HepG2 (cell line): Measurements from ENCODE around the gene ABCG4. TPM values are rescaled to one million over a fixed set of nuclear protein-coding genes. Genes with fewer than 3 reads are reported as not detected.

Experiments
- BRD4 ChIP-seq: sonication (generic); formaldehyde crosslinking; IDR thresholded peaks from 2 replicates; pipeline ENCODE4 v1.4.0; 2020; ENCODE audit warnings: missing genetic modification reagents
- DPF2 ChIP-seq: sonication (generic); formaldehyde crosslinking; IDR thresholded peaks from 2 replicates; pipeline ENCODE4 v1.4.0; 2020; ENCODE audit warnings: mild to moderate bottlenecking, low read depth, missing genetic modification reagents, borderline replicate concordance
- ETV6 ChIP-seq: sonication (generic); formaldehyde crosslinking; conservative IDR thresholded peaks from 2 replicates; pipeline ENCODE4 v1.4.0; 2020; ENCODE audit warnings: missing genetic modification reagents
- FOSL2 ChIP-seq: sonication (generic); formaldehyde crosslinking; IDR thresholded peaks from 2 replicates; pipeline ENCODE4 v1.4.0; 2020; ENCODE audit warnings: missing genetic modification reagents
- IRF2 ChIP-seq: IDR thresholded peaks from 2 replicates; pipeline ENCODE4 v1.6.1; 2018; ENCODE audit warnings: missing genetic modification reagents, missing compliant biosample characterization
- MED8 ChIP-seq: sonication (generic); formaldehyde crosslinking; IDR thresholded peaks from 2 replicates; pipeline ENCODE4 v1.8.1; 2023; ENCODE audit warnings: mild to moderate bottlenecking, missing genetic modification reagents; ENCODE audit not compliant: insufficient replicate concordance
- POLR2G ChIP-seq: fragments of 200-400 bp; formaldehyde crosslinking; IDR thresholded peaks from 2 replicates; pipeline ENCODE4 v1.6.1; 2018; ENCODE audit warnings: mild to moderate bottlenecking, low read depth, low read length, moderate library complexity
- SATB2 ChIP-seq: sonication (generic); formaldehyde crosslinking; IDR thresholded peaks from 2 replicates; pipeline ENCODE4 v1.5.0; 2020; ENCODE audit warnings: missing genetic modification reagents
- ZFP36L1 ChIP-seq: sonication (generic); formaldehyde crosslinking; IDR thresholded peaks from 2 replicates; pipeline ENCODE4 v1.8.0; 2022; ENCODE audit warnings: mild to moderate bottlenecking, missing genetic modification reagents, moderate library complexity
- ZNF235 ChIP-seq: sonication (generic); formaldehyde crosslinking; IDR thresholded peaks from 2 replicates; pipeline ENCODE4 v1.8.1; 2023; ENCODE audit warnings: mild to moderate bottlenecking, missing genetic modification reagents, borderline replicate concordance
- ZNF282 ChIP-seq: fragments of 450-650 bp; IDR thresholded peaks from 2 replicates; pipeline ENCODE4 v1.6.1; 2018; ENCODE audit not compliant: partially characterized antibody
- ZNF430 ChIP-seq: sonication (generic); formaldehyde crosslinking; IDR thresholded peaks from 2 replicates; pipeline ENCODE4 v1.9.0; 2021; ENCODE audit warnings: mild to moderate bottlenecking, missing genetic modification reagents
- ZNF605 ChIP-seq: sonication (generic); formaldehyde crosslinking; IDR thresholded peaks from 2 replicates; pipeline ENCODE4 v1.8.0; 2022; ENCODE audit warnings: mild to moderate bottlenecking, missing genetic modification reagents
- ZNF7 ChIP-seq: IDR thresholded peaks from 2 replicates; pipeline ENCODE4 v1.6.1; 2016; ENCODE audit warnings: missing biosample characterization, missing genetic modification reagents
- ZSCAN29 ChIP-seq: sonication (generic); formaldehyde crosslinking; conservative IDR thresholded peaks from 2 replicates; pipeline ENCODE4 v1.4.0; 2020; ENCODE audit warnings: mild to moderate bottlenecking, missing genetic modification reagents
- polyA plus RNA-seq, 8 experiments: library from polyadenylated mRNA; depleted of rRNA in 3 of 8; stranded (reverse) in 7 of 8; unstranded in 1 of 8; fragments of >200 nt; fragmentation: Illumina TruSeq in 4 of 8; extraction: Trizol in 4 of 8; gene quantifications; 2 replicates each; pipeline versions ENCODE4 v1.2.1 to v1.2.3, GENCODE V29; 2011 to 2016; ENCODE audit warnings: low read depth in 4 of 8, missing spikeins in 1 of 8, mixed read lengths in 1 of 8; ENCODE audit not compliant: insufficient read depth in 1 of 8
- total RNA-seq, 5 experiments: library from RNA; depleted of rRNA; stranded (reverse); fragments of >200 nt; fragmentation: Illumina TruSeq; extraction: Trizol; gene quantifications; 2 replicates each; pipeline ENCODE4 v1.2.3, GENCODE V29; 2016; ENCODE audit warnings: low read depth in 1 of 5
- TF ChIP-seq, protein P1 (sequence below): sonication (generic); formaldehyde crosslinking; IDR thresholded peaks from 2 replicates; pipeline ENCODE4 v1.8.0; 2022; ENCODE audit warnings: mild to moderate bottlenecking, missing genetic modification reagents, moderate library complexity
- TF ChIP-seq, protein P2 (sequence below): sonication (generic); formaldehyde crosslinking; conservative IDR thresholded peaks from 2 replicates; pipeline ENCODE4 v1.5.0; 2020; ENCODE audit warnings: missing genetic modification reagents
- TF ChIP-seq, protein P3 (sequence below): IDR thresholded peaks from 2 replicates; pipeline ENCODE4 v1.4.0; 2020; ENCODE audit warnings: mild to moderate bottlenecking, missing genetic modification reagents
- TF ChIP-seq, protein P4 (sequence below): sonication (generic); formaldehyde crosslinking; IDR thresholded peaks from 2 replicates; pipeline ENCODE4 v1.4.0; 2020; ENCODE audit warnings: missing genetic modification reagents

Gene ABCG4
- total and polyA plus RNA-seq, 2 of the 13 experiments (the other 11 are each of a cell fraction or from before 2014, with no cell fraction given), result not detected

DNA sequence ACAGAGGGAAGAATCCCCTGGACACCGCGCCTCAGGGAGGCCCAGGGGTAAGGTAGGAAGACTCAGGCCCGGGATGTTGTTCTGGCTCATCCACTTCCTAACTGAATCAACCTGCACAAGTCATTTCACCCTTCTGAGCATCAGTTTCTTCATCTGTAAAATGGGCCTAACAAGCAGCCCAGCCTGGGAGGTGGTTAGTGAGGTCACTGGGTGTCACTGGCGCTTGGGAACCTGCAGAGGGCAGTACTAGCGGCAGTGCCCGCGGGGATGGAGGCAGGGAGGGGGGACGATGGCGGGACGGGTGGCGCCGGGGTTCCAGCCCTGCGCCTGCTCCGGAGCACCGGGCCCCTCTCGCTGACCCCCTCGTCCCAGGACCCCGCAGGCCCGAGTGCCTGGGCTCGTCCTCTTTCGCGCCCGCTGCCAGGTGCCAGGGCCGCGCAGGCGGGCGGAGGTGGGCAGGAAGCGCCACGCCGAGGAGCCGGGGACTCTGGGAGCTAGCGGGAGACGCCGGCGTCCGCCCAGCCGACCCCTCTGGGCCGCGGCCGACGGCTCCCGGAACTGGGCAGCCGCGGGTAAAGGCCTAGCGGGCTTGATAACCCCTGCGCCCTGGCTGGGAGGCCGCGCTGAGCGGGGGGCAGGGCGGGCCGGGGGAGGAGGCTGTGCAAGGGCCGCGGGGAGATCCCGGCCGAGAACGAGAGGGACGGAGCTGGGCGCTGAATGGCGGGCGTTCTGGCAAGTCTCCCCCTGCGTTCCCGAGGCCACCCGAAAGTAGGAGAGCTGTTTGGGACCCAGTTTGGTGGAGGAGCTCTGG, 19.8 kb downstream of the ABCG4 start, which contains the start of gene NLRX1 (continued):
- no peak for TF ChIP-seq IRF2 (CRISPR knock-in tag)
- no peak for TF ChIP-seq ZNF7
- TF ChIP-seq, protein P1, sequence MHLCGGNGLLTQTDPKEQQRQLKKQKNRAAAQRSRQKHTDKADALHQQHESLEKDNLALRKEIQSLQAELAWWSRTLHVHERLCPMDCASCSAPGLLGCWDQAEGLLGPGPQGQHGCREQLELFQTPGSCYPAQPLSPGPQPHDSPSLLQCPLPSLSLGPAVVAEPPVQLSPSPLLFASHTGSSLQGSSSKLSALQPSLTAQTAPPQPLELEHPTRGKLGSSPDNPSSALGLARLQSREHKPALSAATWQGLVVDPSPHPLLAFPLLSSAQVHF (CRISPR knock-in tag), result no peak
- TF ChIP-seq ZFP36L1 (CRISPR knock-in tag), result no peak
- TF ChIP-seq ETV6 (CRISPR knock-in tag), result 0 out of 2 replicates have a peak, but pooled peaks have one; percentile 28
- TF ChIP-seq, protein P2, sequence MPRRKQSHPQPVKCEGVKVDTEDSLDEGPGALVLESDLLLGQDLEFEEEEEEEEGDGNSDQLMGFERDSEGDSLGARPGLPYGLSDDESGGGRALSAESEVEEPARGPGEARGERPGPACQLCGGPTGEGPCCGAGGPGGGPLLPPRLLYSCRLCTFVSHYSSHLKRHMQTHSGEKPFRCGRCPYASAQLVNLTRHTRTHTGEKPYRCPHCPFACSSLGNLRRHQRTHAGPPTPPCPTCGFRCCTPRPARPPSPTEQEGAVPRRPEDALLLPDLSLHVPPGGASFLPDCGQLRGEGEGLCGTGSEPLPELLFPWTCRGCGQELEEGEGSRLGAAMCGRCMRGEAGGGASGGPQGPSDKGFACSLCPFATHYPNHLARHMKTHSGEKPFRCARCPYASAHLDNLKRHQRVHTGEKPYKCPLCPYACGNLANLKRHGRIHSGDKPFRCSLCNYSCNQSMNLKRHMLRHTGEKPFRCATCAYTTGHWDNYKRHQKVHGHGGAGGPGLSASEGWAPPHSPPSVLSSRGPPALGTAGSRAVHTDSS (CRISPR knock-in tag), result no peak
- TF ChIP-seq FOSL2, result peak; percentile 57; the same call in 1 of the 2 replicates
- TF ChIP-seq SATB2, result no peak
- no peak for TF ChIP-seq ZNF235 (CRISPR knock-in tag)
- TF ChIP-seq DPF2 (CRISPR knock-in tag), result no peak
- 0 out of 2 replicates have a peak, but pooled peaks have one; percentile 65 for TF ChIP-seq ZNF430 (CRISPR knock-in tag)
- no peak for TF ChIP-seq ZNF605
- peak; percentile 87 for TF ChIP-seq POLR2G
- TF ChIP-seq, protein P3, sequence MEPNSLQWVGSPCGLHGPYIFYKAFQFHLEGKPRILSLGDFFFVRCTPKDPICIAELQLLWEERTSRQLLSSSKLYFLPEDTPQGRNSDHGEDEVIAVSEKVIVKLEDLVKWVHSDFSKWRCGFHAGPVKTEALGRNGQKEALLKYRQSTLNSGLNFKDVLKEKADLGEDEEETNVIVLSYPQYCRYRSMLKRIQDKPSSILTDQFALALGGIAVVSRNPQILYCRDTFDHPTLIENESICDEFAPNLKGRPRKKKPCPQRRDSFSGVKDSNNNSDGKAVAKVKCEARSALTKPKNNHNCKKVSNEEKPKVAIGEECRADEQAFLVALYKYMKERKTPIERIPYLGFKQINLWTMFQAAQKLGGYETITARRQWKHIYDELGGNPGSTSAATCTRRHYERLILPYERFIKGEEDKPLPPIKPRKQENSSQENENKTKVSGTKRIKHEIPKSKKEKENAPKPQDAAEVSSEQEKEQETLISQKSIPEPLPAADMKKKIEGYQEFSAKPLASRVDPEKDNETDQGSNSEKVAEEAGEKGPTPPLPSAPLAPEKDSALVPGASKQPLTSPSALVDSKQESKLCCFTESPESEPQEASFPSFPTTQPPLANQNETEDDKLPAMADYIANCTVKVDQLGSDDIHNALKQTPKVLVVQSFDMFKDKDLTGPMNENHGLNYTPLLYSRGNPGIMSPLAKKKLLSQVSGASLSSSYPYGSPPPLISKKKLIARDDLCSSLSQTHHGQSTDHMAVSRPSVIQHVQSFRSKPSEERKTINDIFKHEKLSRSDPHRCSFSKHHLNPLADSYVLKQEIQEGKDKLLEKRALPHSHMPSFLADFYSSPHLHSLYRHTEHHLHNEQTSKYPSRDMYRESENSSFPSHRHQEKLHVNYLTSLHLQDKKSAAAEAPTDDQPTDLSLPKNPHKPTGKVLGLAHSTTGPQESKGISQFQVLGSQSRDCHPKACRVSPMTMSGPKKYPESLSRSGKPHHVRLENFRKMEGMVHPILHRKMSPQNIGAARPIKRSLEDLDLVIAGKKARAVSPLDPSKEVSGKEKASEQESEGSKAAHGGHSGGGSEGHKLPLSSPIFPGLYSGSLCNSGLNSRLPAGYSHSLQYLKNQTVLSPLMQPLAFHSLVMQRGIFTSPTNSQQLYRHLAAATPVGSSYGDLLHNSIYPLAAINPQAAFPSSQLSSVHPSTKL (CRISPR knock-in tag), result peak; percentile 49; the same call in 1 of the 2 replicates
- peak; percentile 78 for TF ChIP-seq BRD4
- TF ChIP-seq ZSCAN29 (CRISPR knock-in tag), result no peak
- TF ChIP-seq, protein P4, sequence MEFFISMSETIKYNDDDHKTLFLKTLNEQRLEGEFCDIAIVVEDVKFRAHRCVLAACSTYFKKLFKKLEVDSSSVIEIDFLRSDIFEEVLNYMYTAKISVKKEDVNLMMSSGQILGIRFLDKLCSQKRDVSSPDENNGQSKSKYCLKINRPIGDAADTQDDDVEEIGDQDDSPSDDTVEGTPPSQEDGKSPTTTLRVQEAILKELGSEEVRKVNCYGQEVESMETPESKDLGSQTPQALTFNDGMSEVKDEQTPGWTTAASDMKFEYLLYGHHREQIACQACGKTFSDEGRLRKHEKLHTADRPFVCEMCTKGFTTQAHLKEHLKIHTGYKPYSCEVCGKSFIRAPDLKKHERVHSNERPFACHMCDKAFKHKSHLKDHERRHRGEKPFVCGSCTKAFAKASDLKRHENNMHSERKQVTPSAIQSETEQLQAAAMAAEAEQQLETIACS (CRISPR knock-in tag), result no peak
- TF ChIP-seq MED8 (CRISPR knock-in tag), result no peak
- no peak for TF ChIP-seq ZNF282
